Brain microvascular endothelial cell (primary cell): ENCODE data around the gene ADAMTS8.

Source experiments
- DNase-seq: peaks from one replicate; pipeline ENCODE4 v3.0.0-alpha.2; 2020
- H3K27ac ChIP-seq: fragments of 250-450 bp; sonication (Bioruptor Pico); 2 replicates; pipeline ENCODE4 v1.5.1; 2020; ENCODE audit warnings: mild to moderate bottlenecking, moderate library complexity
- H3K27me3 ChIP-seq: fragments of 250-450 bp; sonication (Bioruptor Pico); replicated peaks from 2 replicates; pipeline ENCODE4 v1.5.1; 2020; ENCODE audit warnings: mild to moderate bottlenecking
- H3K36me3 ChIP-seq: fragments of 250-450 bp; sonication (Bioruptor Pico); replicated peaks from 2 replicates; pipeline ENCODE4 v1.5.1; 2020; ENCODE audit warnings: mild to moderate bottlenecking
- H3K4me3 ChIP-seq: 2 replicates; pipeline ENCODE4 v1.5.1; 2011; ENCODE audit warnings: low read depth, mild to moderate bottlenecking, control low read depth, low read length, moderate library complexity
- CTCF ChIP-seq: IDR thresholded peaks from 2 replicates; pipeline ENCODE4 v1.5.1; 2011; ENCODE audit warnings: low read depth, mild to moderate bottlenecking, moderate library complexity, low read length, control low read depth, inconsistent platforms; ENCODE audit errors: missing control alignments
- in situ Hi-C: cut with HindIII; loops from 2 replicates; pipeline ENCODE4 v1.10.0; 2017; ENCODE audit warnings: low sequenced_read_pairs, low pct_ligation_motif_present

Gene ADAMTS8

DNA sequence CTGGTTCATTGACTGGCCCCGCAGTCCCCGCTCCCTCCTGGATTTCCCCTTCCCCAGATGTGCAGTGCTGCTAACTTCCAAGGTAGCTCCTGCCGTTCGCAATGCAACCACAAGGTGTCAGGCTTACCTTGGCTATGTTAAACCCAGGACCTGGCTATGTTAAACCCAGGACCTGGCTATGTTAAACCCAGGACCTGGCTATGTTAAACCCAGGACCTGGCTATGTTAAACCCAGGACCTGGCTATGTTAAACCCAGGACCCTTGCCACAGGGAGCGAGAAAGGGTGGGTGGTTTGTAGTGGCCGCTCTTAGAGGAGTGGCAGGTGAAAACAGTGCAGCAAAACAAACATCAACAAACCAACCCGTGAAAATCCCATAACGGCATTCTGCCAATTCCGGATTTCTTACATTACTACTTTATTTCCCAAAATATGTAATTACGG lies 2.9 kb upstream of the ADAMTS8 start:
- H3K27me3 ChIP-seq = peaks cover 38% of the 10 kb centered on the region
- in situ Hi-C loops = no loop called here

GRCh38 chr11:130429983-130430382 lies 1.6 kb upstream of the ADAMTS8 start:
- DNase-seq = no peak
- Histone ChIP-seq H3K27ac (no peak overlapping the region), H3K36me3 (no peaks in the 10 kb centered on the region), H3K27me3 (peaks cover 49% of the 10 kb centered on the region), H3K4me3 (no peak overlapping the region)
- TF ChIP-seq CTCF = no peak
- in situ Hi-C loops = no loop called here

More for the DNA sequence above, 2.9 kb upstream of the ADAMTS8 start:
- Histone ChIP-seq H3K4me3 (no peak overlapping the region), H3K27ac (no peak overlapping the region), H3K36me3 (no peaks in the 10 kb centered on the region)
- TF ChIP-seq CTCF = peak; percentile 82
- peak; percentile 68 for DNase-seq

DNA sequence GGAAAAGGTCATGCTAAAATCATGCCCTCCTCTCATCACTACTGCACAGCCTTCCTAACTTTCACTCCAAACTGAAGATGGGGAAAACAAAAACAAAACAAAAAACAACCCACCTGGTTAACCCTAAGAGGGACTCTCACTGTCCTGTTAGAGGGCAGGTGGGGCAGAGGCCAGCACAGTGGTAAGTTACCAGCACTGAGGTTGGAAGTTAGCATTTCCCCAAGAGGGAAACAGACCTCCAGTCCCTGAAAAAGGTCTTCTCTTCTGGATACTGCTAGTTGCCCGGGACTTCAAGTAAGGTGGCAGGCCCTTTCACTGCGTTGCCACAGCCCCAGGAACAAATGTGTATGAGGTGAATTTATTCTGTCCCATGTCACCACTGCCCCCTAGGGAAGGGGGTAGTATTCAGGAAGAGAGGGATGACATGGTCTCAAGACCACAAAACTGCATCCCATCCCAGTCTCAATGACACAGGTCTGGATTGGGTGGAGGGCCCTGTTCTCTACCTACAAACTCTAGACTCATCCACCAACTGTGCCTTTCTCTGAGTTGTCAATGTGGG lies 792 bp upstream of the ADAMTS8 start:
- TF ChIP-seq CTCF = no peak
- H3K27me3 ChIP-seq = peaks cover 57% of the 10 kb centered on the region
- in situ Hi-C loops = no loop called here
- H3K36me3 ChIP-seq = no peaks in the 10 kb centered on the region
- no peak overlapping the region for H3K27ac ChIP-seq
- DNase-seq = no peak
- no peak overlapping the region for H3K4me3 ChIP-seq

DNA sequence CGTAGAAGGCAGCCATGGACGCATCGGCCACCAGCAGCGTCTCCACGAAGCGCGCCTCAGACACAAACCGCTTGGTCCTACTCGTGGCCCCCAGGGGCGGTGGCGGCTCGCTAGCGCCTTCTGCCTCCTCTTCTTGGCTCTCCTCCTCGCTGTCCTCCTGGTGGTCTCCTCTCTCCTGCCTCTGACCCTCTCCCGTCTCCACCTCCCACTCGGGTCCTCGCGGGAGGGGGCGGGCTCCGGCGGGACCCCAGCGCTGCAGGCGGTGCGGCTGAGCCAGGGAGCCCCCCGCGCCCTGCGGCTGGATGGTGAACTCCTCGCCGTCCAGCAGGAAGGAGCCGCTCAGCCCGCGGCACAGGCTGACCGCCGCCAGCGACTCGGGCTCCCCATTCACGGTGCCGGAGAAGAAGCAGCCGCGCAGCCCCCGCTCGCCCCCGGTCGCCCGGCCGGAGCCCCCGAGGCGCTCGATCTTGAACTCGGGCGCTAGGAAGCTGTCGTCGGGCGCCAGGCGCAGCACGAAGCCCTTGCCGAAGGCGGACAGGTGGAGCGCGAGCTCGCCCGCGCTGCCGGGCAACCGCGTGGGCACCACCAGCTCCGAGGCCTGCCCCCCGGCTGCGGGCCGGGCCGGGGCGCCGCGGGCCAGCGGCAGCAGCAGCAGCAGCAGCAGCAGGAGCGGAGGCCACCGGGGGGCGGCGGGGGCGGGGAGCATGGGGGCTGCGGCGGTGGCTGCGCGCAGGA lies 661 bp downstream of the ADAMTS8 start:
- DNase-seq = no peak
- H3K27ac ChIP-seq = no peak overlapping the region
- peak; percentile 38 for TF ChIP-seq CTCF
- no peak overlapping the region for H3K4me3 ChIP-seq
- in situ Hi-C loops = no loop called here
- peaks cover 69% of the 10 kb centered on the region for H3K27me3 ChIP-seq
- H3K36me3 ChIP-seq = no peaks in the 10 kb centered on the region

DNA sequence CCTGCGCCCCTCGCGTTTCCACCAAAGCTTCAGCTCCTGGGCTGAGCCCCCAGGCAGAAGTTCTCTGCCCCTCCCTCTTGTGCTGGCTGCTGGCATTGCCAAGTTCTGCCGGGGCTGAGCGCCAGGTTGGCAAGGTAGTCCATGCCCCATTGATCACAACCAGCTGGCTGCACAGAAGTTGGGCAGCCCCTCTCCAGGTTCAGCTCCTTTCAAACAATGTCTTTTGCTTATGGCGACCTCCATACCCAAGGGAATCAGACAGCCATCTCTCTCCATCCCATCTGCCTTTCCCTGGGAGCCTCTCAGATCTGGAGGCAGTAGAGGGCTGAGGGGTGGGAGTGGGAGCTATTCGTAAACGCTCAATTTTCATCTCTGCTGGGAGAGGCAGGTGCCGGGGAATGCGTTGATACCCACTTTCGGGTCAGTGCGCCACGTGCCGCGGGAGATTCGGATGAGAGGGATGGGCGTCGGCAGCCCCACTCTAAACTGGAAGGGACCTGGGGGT lies 1.5 kb downstream of the ADAMTS8 start:
- Histone ChIP-seq H3K4me3 (no peak overlapping the region), H3K36me3 (no peaks in the 10 kb centered on the region), H3K27me3 (peaks cover 75% of the 10 kb centered on the region), H3K27ac (no peak overlapping the region)
- no peak for TF ChIP-seq CTCF
- in situ Hi-C loops = no loop called here
- DNase-seq = no peak
